ENCODE measurements around the gene PPP1R13B.
"Not testable (repeated sequence)": the region's sequence is repeated elsewhere in the genome, so short reads cannot be mapped to it uniquely, and the experiment has no call there.

PPP1R13B gene

DNA sequence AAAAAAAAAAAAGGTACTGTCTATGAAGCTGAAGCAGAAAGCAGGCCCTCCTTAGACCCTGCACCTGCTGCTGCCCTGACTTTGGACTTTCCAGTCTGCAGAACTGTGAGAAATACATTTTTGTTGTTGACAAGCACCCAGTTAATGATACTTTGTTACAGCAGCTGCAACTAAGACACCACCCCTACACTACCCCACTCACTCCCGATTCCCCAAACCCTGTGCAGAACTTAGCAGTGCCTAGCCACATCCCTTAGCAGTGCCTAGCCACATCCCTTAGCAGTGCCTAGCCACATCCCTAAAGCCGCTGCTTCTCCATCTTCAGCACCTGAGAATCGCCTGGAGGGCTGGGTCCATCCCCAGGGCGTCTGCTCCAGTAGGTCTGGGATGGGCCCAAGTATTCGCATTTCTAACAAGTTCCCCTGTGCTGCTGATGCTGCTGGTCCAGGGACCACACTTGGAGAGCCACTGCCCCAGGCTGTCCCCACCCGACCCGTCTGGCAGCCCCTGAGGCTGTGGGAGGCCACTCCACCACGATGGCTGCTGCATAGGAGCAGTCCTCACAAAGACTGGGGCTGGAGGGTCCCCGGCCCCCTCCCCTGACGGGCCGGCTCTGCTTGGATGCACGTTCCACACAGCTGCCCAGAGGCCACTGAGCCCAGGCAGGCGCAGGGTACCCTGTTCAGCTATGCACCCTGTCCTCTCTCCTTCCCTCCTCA, 10.8 kb upstream of the PPP1R13B start:
- DNase-seq (ENCODE audit: low read depth in 2 of 2): no peak

DNA sequence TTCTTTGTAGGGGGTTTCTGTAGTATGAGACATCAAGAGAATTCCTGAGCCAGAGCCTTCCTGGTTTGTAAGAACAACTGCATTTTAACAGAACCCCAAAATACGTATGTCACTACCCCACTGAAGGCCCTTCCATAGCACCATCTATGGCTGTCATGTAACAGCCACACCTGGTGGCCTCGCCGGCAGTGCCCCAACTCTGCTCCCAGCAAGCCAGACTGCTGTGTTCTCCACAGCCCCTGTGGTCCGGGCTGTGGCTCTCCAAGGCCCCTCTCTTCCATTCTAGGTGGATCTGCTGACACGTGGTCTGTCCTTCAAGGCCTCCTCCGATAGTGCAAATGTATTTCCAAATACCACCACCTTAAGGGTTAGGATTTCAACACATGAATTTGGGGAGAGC, 9.9 kb upstream of the PPP1R13B start:
- no peak for DNase-seq (ENCODE audit: low read depth in 2 of 2)

DNA sequence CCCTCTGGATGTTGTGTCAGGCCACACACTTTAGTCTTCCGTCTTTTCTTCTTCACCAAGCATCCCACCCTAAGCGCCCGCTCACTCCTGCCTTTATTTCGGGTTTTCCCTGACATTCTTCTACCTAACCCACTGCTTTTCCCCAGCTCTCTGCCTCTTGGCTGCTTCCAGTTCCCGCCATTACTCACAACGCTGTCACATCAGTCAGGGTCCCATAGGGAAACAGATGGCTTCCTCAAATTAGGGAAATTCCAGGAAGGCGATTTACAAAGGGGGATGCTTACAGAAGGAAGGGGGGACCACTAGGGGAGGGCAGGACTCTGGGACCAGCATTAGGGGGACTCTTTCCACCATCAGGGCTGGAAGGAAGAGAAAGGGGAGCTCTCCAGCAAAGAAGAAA, 9.2 kb upstream of the PPP1R13B start:
- DNase-seq (ENCODE audit: low read depth in 2 of 2): no peak

DNA sequence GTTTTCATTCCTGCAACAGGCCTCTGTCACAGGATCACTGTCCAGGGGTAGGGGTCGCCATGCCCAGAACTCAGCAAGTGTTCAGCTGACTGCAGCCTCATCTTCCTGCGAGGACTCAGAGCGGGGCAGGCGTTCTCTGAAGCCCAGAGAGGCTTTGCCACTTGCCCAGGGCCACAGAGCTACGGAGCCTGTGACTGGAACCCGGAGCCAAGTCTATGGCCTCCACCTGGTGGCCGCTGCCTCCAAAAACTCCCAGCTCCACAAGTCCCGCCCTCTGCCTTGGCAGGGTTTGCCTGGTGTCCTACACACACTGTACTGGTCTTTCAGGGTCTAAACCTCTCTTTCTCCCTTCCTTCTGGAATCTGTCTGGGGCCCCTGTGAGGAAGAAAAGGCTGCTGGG, 8.7 kb upstream of the PPP1R13B start:
- no peak for DNase-seq (ENCODE audit: low read depth in 2 of 2)

DNA sequence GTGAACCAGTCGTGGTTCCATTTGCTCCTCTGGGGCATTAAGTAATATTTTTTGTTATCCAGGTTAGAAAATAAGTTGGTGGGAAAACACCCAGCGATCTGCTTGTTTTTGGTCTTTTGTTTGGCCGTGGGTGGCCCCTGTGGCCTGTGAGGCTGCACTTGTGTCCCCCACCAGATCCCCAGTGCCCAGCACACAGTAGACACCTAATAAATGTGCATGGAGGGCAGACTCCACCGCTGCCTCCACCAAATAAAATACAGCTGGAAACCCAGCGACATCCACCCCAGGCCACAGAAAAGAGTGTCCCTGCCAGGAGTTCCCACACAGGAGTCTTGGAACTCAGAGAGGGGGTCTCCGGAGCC, 8.3 kb upstream of the PPP1R13B start:
- DNase-seq (ENCODE audit: low read depth in 2 of 2): no peak

DNA sequence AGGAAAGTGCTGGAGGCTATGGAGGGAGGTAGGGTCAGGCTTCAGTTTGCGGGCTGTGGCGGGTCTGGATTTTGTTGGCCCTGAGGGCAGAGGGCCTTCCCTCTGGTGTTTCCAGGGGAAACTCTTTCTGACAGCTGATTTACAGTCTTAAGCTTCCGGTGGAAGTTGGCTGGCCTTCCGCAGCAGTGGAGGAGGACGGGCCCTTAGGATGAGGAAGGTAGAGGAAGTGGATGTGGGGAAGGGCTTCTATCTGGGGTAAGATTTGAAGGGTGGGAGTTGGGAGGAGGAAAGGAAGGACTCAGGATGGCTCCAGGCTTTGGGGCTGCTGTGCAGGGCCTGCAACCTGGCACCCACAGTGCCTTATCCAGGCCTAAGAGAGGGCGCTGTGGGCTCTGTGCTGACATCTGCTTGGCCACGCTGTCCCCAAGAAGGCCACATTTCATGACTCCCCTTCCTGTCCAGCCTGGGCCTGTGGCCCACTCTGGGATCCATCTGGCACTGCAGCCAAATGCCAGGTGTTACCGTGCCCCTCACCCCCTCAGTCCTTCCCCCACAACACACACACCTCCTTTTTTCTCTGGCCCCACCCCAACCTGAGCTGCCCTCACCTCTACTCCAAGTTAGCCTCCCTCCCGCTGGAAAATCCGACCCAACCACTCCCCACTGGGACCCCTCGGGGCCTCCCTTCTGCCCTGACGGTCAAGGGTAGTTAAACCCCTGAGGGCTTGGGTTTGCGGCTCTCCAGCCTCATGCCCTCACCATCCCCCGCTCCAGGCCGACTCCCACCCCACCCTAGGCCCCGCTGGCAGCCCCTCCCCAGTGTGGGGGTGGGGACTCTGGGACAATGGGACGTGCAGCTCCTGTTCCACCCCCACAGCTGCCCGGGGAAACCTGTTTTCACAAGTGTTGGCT, 7.7 kb upstream of the PPP1R13B start:
- DNase-seq (ENCODE audit: low read depth in 2 of 2): no peak

DNA sequence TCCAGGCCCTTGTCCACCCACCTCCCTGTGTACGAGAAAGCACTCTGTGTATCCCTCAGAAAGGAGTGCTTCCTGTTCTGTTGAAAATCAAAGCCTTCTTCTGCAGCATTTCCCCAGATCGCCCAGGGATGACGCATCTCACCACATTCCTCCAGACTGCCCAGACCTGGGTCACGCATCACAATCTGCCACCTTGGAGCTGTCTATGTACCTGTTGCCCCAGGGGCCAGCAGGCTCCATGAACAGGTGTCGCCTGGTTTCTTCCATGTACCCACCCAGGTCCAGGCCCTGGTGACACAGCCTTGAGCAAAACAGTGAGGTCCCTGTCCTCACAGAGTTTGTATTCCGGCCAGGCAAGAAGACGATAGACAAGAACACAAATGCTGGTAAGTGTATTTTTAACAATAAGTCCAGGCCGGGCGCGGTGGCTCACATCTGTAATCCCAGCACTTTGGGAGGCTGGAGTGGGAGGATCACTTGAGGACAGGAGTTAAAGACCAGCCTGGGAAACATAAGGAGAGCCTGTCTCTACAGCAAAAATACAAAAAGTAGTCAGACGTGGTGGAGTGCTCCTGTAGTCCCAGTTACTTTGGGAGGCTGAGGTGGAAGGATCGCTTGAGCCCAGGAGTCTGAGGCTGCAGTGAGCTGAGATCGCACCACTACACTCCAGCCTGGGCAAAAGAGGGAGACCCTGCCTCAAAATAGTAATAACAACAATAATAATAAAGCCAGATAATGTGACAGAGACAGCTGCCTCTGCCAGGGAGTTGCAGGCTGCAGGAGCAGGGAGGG, 6.8 kb upstream of the PPP1R13B start:
- DNase-seq (ENCODE audit: low read depth in 2 of 2): no peak

DNA sequence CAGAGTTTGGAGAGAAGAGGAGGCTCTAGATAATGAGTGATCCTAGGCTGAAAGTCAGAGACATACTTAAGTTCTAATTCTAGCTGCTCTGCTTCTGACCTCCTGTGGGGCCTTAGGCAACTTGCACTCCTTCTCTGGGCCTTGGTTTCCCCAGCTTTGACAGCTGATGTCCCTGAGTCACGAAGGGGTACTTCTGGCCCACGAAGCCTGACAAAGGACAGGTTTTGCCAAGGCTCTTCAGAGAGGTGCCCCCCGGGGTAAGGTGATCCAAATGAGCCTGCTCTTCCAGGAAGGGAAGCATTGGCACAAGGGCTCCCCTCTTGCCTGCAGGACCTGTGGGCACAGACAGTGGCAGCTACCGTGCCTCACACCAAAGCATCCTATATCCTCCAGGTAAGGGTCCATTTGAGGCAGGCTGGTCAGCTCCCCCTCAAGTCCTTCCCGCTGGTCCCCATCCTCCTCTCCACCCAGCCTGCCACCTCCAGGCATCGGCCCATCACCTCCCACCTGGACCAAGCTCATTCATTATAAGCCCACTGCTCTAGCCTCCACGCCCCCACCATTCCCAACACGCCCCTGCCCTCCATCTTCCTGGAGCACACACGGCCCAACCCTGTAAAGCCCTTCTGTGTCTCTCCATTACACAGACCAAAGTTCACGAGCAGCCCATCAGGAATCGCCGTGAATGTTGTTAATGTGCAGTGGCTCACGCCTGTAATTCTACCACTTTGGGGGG, 1.9 kb upstream of the PPP1R13B start:
- no peak for DNase-seq (ENCODE audit: low read depth in 2 of 2)

DNA sequence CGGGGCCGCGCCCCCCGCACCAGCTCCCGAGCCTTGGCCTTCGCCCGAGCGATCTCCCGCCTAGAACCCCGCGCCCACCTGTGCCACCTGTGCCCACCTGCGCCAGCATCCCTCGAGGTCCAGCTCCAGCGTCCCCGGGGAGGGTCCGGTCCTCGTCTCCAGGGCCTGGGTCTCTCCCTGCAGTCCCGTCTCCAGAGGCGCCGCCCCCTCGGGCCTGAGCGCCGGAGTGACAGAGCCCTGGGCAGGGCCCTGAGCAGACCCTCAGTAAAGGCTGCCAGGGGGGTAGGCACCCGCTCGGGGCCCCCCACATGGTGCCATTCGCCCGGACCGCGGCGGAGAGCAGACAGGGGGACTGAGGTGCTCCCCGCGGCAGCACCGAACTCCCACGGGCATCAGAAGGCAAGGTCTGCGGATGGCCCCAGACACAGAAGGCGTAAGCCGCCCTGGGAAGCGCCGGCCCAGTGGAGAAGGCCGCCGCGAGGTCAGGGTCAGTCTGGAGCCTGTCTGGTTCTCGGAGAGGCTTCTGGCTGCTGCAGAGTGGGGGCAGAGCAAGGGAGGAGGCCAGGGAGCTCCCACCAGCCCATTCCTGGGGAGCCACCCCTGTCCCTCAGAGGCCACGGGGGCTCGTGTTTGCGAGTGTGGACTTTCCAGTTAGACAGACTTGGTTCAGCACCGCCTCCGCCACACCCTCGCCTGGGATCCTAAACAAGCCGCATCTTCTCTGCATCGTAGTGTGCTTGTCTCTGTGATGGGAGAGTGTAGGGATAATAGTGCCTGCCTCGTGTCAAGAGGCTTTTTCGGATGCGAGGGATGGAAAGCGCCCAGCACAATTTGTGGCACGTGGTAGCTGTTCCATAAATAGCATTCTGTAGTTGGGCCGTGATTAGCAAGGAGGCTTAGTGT, 1.1 kb upstream of the PPP1R13B start:
- DNase-seq (ENCODE audit: low read depth in 2 of 2): no peak

DNA sequence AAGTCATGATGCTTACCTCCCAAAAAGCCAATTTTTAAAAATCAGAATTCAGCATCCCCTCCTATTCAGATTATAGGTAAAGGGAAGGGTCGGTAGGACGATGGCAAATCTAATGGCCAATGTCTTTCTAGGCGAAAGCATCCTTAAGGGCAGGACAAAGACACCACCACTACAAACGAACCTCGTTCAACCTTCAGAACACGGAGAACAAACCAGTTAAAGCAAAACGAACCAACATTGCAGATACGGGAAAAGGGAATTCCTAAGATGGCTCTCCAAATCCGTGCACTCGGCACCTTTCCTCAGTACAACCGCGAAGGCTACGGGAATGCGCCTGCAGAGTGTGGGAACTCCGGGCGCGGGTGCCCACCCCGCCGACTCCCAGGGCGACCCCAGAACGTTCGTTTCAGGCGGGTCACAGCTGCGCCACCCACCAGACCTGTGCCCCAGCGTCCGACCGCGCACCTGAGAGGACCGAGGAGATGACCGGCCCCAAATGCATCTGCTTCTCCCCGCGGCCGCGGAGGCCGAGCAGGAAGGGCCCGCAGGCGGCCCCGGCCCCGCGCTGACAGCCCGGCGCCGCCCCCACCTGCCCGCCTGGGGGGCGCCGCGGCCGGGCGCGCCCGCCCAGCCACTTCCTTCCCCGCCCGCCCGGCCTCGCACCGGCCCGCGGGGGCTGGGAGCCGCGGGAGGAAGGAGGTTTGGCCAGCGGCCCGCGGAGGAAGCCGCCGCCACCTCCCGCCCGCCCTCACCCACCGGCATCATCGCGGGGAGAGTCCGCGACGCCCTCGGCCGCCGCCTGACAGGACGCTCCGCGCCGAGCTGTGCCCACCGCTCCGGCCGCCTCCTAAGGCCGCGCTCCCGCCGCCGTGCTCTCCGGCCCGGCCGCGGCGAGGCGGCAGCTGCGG, 578 bp downstream of the PPP1R13B start:
- no peak for DNase-seq (ENCODE audit: low read depth in 2 of 2)

DNA sequence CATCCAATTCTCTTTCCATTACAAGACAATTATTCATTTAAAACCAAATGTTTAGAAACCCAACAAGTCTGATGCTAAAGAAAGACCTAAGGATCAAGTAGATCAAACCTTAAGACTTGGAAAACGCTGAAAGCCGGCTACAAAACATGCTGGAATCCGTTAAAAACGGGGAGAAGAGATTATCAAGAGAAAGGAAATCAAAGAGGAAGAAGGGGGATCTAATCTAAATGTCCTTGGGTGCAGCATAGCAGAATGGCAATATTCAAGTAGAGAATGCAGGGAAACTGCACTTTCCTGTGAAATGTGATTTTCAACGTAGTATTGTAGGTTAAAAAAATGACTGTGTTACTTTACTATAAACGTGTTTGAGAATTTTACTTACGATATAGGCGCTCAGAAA, 1.3 kb downstream of the PPP1R13B start:
- no peak for DNase-seq (ENCODE audit: low read depth in 2 of 2)

DNA sequence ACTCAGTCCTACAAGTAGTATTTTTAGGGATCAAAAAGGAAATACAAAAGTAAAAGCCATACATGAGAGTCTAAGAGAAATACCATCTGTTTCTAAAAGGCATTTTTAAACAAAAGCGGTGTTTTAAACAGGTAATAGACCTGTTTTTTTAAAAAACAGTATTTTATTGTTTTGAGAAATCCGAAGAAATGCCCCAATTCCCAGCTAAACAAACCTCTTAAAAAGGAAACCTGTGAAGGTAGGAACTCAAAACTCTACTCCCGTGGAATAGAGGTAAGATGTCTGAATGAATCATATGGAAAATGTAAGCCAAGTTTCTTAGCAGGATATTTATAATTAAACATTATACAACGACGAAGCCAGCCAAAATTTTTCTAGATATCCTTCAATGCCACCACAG, 2.0 kb downstream of the PPP1R13B start:
- no peak for DNase-seq (ENCODE audit: low read depth in 2 of 2)

DNA sequence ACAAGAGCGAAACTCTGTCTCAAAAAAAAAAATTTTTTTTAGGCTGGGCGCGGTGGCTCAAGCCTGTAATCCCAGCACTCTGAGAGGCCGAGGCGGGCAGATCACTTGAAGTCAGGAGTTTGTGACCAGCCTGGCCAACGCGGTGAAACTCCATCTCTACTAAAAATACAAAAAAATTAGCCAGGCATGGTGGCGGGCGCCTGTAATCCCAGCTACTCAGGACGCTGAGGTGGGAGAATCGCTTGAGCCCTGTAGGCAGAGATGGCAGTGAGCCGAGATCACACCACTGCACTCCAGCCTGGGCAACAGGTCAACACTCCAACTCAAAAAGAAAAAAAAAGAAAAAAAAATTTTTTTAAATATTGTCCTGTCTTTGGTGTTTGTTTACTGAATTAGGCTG, 6.1 kb downstream of the PPP1R13B start:
- not testable (repeated sequence) for DNase-seq (ENCODE audit: low read depth in 2 of 2)

DNA sequence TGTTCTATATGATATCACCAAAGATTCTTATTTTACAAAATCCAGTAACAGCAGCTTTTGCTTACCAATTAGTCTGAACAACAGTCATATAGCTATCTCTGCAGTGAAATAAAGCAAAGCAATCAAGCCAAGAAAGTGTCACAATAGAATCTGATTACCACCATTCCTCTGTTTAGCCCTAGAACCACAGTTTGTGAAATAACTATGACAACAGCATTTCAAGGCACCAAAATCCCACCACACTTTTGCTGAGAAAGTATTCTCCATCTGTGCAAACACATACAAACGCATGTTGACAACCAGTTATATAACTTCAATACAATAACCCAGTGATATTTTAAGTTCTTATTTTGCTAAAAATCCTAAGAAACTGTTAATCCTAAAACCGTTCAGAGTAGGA, 7.4 kb downstream of the PPP1R13B start:
- DNase-seq (ENCODE audit: low read depth in 2 of 2): no peak

DNA sequence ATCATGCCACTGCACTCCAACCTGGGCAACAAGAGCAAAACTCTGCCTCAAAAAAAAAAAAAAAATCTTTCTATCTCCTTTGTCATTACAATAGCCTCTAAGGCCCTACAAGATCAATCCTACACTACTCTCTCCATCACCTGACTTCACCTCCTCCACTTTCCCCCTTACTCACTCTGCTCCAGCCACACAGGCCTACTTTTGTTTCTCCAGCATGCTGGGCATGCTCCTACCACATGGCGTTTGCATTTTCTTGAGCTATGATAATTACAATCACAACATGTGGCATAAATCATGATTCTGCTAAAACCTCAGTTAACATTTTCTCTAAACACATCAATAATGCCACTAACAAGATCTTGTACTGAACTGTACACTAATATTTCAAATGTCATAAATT, 7.8 kb downstream of the PPP1R13B start:
- no peak for DNase-seq (ENCODE audit: low read depth in 2 of 2)

DNA sequence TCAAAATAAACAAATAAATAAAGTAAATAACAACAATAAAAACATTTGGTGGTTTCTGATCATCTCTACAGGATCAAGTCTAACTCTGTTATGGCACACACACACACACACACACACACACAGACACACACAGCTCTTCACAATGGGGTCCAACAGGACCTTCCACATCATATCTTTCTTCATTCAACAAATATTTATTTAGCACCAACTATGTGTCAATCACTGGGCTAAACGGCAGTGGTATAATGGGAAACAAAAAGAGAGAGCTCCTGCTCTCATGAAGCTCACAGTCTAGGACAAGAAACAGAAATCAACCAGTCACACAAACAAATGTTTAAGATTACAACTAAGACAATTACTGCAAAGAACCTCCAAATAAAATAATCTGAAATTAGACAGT, 9.3 kb downstream of the PPP1R13B start:
- DNase-seq (ENCODE audit: low read depth in 2 of 2): no peak

DNA sequence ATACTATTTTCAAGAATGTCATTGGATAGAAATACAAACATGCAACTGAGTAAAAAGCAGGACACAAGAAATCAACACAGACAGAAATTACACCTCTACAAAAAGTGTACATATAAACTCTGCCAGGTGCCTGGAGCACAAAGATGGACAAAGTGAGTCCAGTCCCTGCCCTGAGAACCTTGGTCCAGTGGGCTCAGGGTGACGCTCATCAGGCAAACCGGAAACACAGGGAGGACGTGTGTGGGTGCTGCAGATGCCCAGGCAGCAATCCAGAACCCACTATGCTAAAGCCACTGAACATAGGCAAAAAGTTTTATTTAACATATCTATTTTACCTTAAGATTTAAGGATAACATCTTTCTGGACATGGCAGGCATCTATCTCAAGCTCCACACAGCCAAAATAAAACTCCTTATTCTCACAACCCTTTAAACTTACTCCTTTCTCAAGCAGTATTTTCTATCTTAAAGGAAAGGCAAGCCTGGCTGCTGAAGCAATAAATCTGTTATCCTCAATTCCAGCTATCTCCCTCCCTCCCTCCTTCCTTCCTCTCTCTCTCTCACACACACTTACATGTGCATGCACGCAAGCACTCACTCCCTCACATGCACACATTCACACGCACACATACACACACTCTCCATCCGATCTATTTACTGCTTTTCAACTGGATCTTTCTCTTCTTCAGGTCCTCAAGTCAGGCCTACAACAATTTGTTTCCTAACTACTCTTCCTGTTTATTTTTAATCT, 10.2 kb downstream of the PPP1R13B start:
- no peak for DNase-seq (ENCODE audit: low read depth in 2 of 2)

DNA sequence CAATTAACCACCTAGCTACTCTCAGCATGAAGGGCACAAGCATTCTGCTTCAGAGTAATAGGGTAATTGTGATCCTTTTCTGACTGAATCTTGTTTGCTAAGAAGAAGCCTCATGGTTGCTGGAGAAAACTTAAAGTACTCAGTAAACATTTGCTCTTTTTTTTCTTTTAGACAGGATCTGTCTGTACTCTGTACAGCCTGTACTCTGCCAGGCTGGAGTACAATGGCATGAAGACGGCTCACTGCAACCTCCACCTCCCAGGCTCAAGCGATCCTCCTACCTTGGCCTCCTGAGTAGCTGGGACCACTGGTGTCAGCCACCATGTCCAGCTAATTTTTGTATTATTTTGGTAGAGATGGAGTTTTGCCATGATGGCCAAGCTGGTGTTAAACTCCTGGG, 12.4 kb downstream of the PPP1R13B start:
- DNase-seq (ENCODE audit: low read depth in 2 of 2): no peak

DNA sequence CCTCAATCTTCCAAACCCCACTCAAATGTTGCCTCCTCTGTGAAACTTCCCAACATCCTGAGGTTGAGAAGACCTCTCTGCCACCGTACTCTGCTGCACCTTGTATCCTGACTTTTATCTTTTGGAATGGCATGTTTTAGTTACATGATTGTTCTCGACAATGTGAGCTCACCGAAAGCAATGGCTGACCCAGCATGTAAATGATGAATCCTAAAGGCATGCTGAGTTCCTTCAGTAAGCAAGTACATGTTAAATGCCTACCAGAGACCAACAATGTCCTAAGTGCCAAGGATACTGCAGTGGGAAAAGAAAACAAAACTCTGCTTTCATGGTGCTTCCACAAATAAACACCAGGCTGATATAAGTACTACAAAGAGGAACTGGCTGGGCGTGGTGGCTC, 13.7 kb downstream of the PPP1R13B start:
- no peak for DNase-seq (ENCODE audit: low read depth in 2 of 2)

Data from fibroblast of skin of left biceps (primary cell).